IPS-20b (cell line): ENCODE results near the gene MACROD2.

Source experiments
- H3K27ac ChIP-seq: one replicate; pipeline ENCODE4 v1.5.1; 2013; ENCODE audit warnings: low read length
- H3K27me3 ChIP-seq: 2 replicates; pipeline ENCODE4 v1.6.1; 2013; ENCODE audit warnings: mild to moderate bottlenecking, low read length, inconsistent platforms; ENCODE audit not compliant: insufficient read depth
- H3K36me3 ChIP-seq: 2 replicates; pipeline ENCODE4 v1.6.1; 2013; ENCODE audit warnings: low read depth, mild to moderate bottlenecking, inconsistent platforms, low read length, moderate library complexity; ENCODE audit not compliant: insufficient read depth
- H3K4me1 ChIP-seq: 2 replicates; pipeline ENCODE4 v1.6.1; 2013; ENCODE audit warnings: mild to moderate bottlenecking, control low read depth, inconsistent platforms, low read length, moderate library complexity; ENCODE audit not compliant: insufficient read depth
- H3K4me3 ChIP-seq: 2 replicates; pipeline ENCODE4 v1.5.1; 2013; ENCODE audit warnings: mild to moderate bottlenecking, low read length, inconsistent platforms
- H3K9ac ChIP-seq: 2 replicates; pipeline ENCODE4 v1.6.1; 2013; ENCODE audit warnings: low read depth, mild to moderate bottlenecking, inconsistent platforms, low read length, moderate library complexity
- H3K9me3 ChIP-seq: 2 replicates; pipeline ENCODE4 v1.6.1; 2013; ENCODE audit warnings: mild to moderate bottlenecking, low read depth, low read length, inconsistent platforms; ENCODE audit not compliant: insufficient read depth

The MACROD2 gene

GRCh38 chr20:15692570-15692969 is 1697.3 kb downstream of the MACROD2 start:
- Histone ChIP-seq H3K9ac (no peak overlapping the region), H3K27ac (no peak overlapping the region), H3K36me3 (no peaks in the 10 kb centered on the region), H3K27me3 (no peaks in the 10 kb centered on the region), H3K9me3 (no peaks in the 10 kb centered on the region), H3K4me3 (no peak overlapping the region), H3K4me1 (no peaks in the 10 kb centered on the region)

GRCh38 chr20:15699431-15700146 is 1704.3 kb downstream of the MACROD2 start:
- H3K27ac ChIP-seq: no peak overlapping the region
- H3K27me3 ChIP-seq: no peaks in the 10 kb centered on the region
- no peaks in the 10 kb centered on the region for H3K4me1 ChIP-seq
- no peaks in the 10 kb centered on the region for H3K36me3 ChIP-seq
- no peaks in the 10 kb centered on the region for H3K9me3 ChIP-seq
- no peak overlapping the region for H3K4me3 ChIP-seq
- H3K9ac ChIP-seq: no peak overlapping the region

GRCh38 chr20:15700147-15700765 is 1704.9 kb downstream of the MACROD2 start:
- Histone ChIP-seq H3K4me3 (no peak overlapping the region), H3K27me3 (no peaks in the 10 kb centered on the region), H3K9me3 (no peaks in the 10 kb centered on the region), H3K27ac (no peak overlapping the region), H3K4me1 (no peaks in the 10 kb centered on the region), H3K36me3 (no peaks in the 10 kb centered on the region), H3K9ac (no peak overlapping the region)

GRCh38 chr20:15702161-15702560 is 1706.8 kb downstream of the MACROD2 start:
- no peak overlapping the region for H3K4me3 ChIP-seq
- H3K36me3 ChIP-seq: no peaks in the 10 kb centered on the region
- no peaks in the 10 kb centered on the region for H3K4me1 ChIP-seq
- H3K9me3 ChIP-seq: no peaks in the 10 kb centered on the region
- no peak overlapping the region for H3K9ac ChIP-seq
- H3K27me3 ChIP-seq: no peaks in the 10 kb centered on the region
- no peak overlapping the region for H3K27ac ChIP-seq

GRCh38 chr20:15703171-15703911 is 1708.0 kb downstream of the MACROD2 start:
- no peaks in the 10 kb centered on the region for H3K9me3 ChIP-seq
- no peaks in the 10 kb centered on the region for H3K4me1 ChIP-seq
- H3K36me3 ChIP-seq: no peaks in the 10 kb centered on the region
- H3K27ac ChIP-seq: no peak overlapping the region
- H3K9ac ChIP-seq: no peak overlapping the region
- H3K27me3 ChIP-seq: no peaks in the 10 kb centered on the region
- no peak overlapping the region for H3K4me3 ChIP-seq

- H3K4me3 ChIP-seq: no peak overlapping the region
- H3K27ac ChIP-seq: no peak overlapping the region
- H3K9me3 ChIP-seq: no peaks in the 10 kb centered on the region
- H3K36me3 ChIP-seq: no peaks in the 10 kb centered on the region
- no peak overlapping the region for H3K9ac ChIP-seq
- H3K4me1 ChIP-seq: no peaks in the 10 kb centered on the region
- no peaks in the 10 kb centered on the region for H3K27me3 ChIP-seq
Measured at GRCh38 chr20:15705975-15706374, 1710.7 kb downstream of the MACROD2 start.

GRCh38 chr20:15706719-15707118 is 1711.4 kb downstream of the MACROD2 start:
- Histone ChIP-seq H3K27ac (no peak overlapping the region), H3K36me3 (no peaks in the 10 kb centered on the region), H3K9me3 (no peaks in the 10 kb centered on the region), H3K27me3 (no peaks in the 10 kb centered on the region), H3K4me3 (no peak overlapping the region), H3K9ac (no peak overlapping the region), H3K4me1 (peaks cover 3% of the 10 kb centered on the region; the same call in 1 of the 2 replicates)

- H3K27me3 ChIP-seq: no peaks in the 10 kb centered on the region
- no peaks in the 10 kb centered on the region for H3K9me3 ChIP-seq
- no peak overlapping the region for H3K4me3 ChIP-seq
- H3K4me1 ChIP-seq: peaks cover 5% of the 10 kb centered on the region; the same call in 1 of the 2 replicates
- no peak overlapping the region for H3K27ac ChIP-seq
- no peaks in the 10 kb centered on the region for H3K36me3 ChIP-seq
- H3K9ac ChIP-seq: no peak overlapping the region
Measured at GRCh38 chr20:15708984-15709598, 1713.8 kb downstream of the MACROD2 start.

GRCh38 chr20:15710636-15711035 is 1715.3 kb downstream of the MACROD2 start:
- no peak overlapping the region for H3K27ac ChIP-seq
- no peak overlapping the region for H3K9ac ChIP-seq
- H3K4me1 ChIP-seq: peaks cover 5% of the 10 kb centered on the region; the same call in 1 of the 2 replicates
- H3K9me3 ChIP-seq: no peaks in the 10 kb centered on the region
- no peak overlapping the region for H3K4me3 ChIP-seq
- no peaks in the 10 kb centered on the region for H3K36me3 ChIP-seq
- no peaks in the 10 kb centered on the region for H3K27me3 ChIP-seq

- peaks cover 5% of the 10 kb centered on the region; the same call in 1 of the 2 replicates for H3K4me1 ChIP-seq
- no peak overlapping the region for H3K27ac ChIP-seq
- no peaks in the 10 kb centered on the region for H3K9me3 ChIP-seq
- no peaks in the 10 kb centered on the region for H3K27me3 ChIP-seq
- H3K4me3 ChIP-seq: no peak overlapping the region
- no peaks in the 10 kb centered on the region for H3K36me3 ChIP-seq
- H3K9ac ChIP-seq: no peak overlapping the region
Measured at GRCh38 chr20:15711177-15711576, 1715.9 kb downstream of the MACROD2 start.

- Histone ChIP-seq H3K9me3 (no peaks in the 10 kb centered on the region), H3K4me3 (no peak overlapping the region), H3K36me3 (no peaks in the 10 kb centered on the region), H3K9ac (no peak overlapping the region), H3K27me3 (no peaks in the 10 kb centered on the region), H3K4me1 (peaks cover 5% of the 10 kb centered on the region; the same call in 1 of the 2 replicates), H3K27ac (no peak overlapping the region)
Measured at GRCh38 chr20:15716256-15716655, 1720.9 kb downstream of the MACROD2 start.
